Gastroesophageal sphincter (tissue), 3 donors: ENCODE data around the gene FAM114A2.

Experiments used
- CTCF ChIP-seq, 4 experiments: fragments of 200-600 bp in 2 of 4; fragments of 450-650 bp in 2 of 4; sonication (generic) in 1 of 4; IDR thresholded peaks; one replicate each; pipeline ENCODE4 v1.5.1; 2017 to 2019; ENCODE audit warnings: antibody characterized with exemption in 4 of 4, mild to moderate bottlenecking in 2 of 4, moderate library complexity in 2 of 4
- EP300 ChIP-seq: sonication (generic); formaldehyde crosslinking; IDR thresholded peaks from one replicate; pipeline ENCODE4 v1.6.1; 2017; ENCODE audit warnings: antibody characterized with exemption, mild to moderate bottlenecking
- POLR2A ChIP-seq, 2 donors: fragments of 450-650 bp; IDR thresholded peaks; one replicate each; pipeline ENCODE4 v1.6.1; 2017; ENCODE audit warnings: antibody characterized with exemption in 2 of 2, mild to moderate bottlenecking in 2 of 2, moderate library complexity in 1 of 2
- POLR2AphosphoS5 ChIP-seq: sonication (generic); formaldehyde crosslinking; IDR thresholded peaks from one replicate; pipeline ENCODE4 v1.6.1; 2017; ENCODE audit warnings: antibody characterized with exemption

GRCh38 chr5:153952057-153952456 lies 86.7 kb downstream of the FAM114A2 start:
- no peak for TF ChIP-seq POLR2A (IDR thresholded peaks at IDR 0.05)
- TF ChIP-seq CTCF (IDR thresholded peaks at IDR 0.05) = no peak
- no peak for TF ChIP-seq POLR2AphosphoS5
- no peak for TF ChIP-seq EP300
